ENCODE data around the gene SAMD4B.

SAMD4B gene

DNA sequence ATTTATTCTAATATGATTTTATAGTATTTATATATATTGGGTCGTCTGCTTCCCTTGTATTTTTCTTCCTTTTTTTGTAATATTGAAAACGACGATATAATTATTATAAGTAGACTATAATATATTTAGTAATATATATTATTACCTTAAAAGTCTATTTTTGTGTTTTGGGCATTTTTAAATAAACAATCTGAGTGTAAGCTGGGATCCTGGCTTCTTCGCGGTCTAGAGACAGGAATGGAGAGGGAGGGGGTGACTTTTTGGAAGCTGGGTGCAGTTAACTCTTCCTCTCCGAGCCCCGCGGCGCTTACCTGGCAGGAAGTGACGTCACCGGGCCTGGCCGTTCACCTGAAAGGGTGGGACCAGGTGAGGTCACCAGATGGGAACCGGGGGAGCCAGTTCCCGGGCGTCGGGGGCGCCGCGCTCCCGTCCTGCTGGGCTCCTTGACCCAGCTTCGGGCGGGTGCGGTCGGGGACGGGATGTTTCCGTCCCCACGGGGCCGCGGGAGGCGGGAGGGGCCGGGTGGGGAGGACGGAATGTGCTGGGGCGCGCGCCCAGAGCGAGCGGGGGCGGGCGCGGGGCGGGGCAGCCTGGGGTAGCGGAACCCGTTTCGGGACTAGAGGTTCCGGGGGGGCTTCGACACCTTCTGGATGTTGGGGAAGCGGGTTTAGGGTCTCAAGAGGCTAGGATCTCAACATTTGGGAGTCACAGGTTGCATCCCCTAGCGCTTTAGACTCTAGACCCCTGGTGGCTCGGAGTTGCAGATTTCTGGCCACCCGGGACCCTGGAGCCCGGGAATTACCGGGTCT, 67.2 kb downstream of the SAMD4B start:
- DNase-seq (ENCODE audit: low read depth in 2 of 2), result peak in 1 of 2 donors; percentile 76

- DNase-seq (ENCODE audit: low read depth in 2 of 2), result peak in 1 of 2 donors; percentile 47
Observed at GRCh38 chr19:39410017-39410830, 68.0 kb downstream of the SAMD4B start.

DNA sequence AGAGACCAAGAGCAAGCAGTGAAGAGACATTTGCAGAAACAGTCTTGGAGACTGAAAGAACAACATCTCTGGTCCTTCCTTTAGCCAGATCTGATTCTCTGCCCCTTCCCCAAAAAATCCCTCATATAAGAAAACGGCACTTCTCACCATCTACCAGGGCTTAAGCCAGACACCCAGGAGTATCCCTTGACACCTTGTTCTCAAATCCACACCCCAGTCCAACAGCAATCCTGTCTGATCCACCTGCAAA, 68.5 kb downstream of the SAMD4B start:
- no peak for DNase-seq (ENCODE audit: low read depth in 2 of 2)

GRCh38 chr19:39411081-39411831, 69.0 kb downstream of the SAMD4B start:
- no peak for DNase-seq (ENCODE audit: low read depth in 2 of 2)

- DNase-seq (ENCODE audit: low read depth in 2 of 2), result peak; percentile 78 to 86
Observed at GRCh38 chr19:39411832-39412099, 69.5 kb downstream of the SAMD4B start.

DNA sequence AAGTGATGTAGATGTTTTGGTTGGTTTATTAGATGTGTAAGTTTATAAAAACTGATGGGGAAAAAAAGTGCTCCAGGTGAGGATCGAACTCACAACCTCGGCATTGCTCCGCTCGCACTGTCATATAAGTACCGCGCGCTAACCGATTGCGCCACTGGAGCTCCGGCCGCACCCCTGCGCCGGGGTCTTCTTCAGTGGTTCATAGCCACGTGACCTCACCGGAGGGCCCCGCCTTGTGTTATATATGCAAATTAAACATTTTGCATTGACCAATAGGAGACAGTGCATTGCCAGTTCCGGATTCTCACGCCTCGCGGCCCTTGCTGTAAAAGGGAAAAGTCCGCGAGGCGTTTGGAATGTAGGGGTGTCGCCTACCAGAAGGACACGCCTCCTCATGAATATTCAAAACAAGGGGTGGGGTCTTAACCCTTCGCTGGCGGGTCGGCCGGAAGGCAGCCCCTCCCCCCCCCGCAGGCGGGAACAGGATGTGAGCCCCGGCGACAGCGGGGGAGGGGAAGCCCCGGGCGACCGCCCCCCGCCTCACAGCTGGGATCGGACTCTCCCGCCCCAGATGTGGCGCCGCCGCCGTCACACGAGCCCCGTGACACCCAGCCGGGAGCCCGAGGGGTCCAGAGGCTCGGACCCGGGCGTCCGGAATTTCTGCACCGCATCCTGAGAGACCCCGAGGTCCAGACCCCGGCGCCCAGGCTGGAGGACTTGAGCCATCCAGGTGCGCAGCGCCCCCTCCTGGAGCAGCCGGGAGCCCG, 70.1 kb downstream of the SAMD4B start, which contains the start of gene PLEKHG2:
Gene PLEKHG2 (plus strand): TSS at position 570 of the 767 bp plus-strand sequence. CDS start 1,418 bp downstream, outside the sequence.
- DNase-seq (ENCODE audit: low read depth in 2 of 2), result peak; percentile 95 to 96

DNA sequence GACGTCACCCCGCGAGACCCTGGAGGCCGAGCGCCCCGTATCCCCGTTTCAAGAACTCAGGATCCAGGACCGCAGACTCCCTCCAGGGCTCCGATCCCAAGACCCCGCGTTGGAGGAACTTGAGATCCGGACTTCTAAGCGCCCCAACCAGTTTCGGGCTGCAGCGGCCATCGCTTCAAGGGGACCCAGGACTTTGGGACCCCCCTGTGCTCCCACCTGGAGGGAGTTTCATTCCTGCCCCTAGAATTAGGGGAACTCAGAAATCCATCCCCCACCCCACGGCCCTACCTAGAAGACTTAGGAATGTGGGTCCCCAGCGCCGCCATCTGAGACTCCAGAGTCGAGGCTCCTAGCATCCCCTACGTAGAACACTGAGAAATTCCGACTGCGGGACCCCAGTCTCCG, 70.6 kb downstream of the SAMD4B start:
- DNase-seq (ENCODE audit: low read depth in 2 of 2), result no peak

DNA sequence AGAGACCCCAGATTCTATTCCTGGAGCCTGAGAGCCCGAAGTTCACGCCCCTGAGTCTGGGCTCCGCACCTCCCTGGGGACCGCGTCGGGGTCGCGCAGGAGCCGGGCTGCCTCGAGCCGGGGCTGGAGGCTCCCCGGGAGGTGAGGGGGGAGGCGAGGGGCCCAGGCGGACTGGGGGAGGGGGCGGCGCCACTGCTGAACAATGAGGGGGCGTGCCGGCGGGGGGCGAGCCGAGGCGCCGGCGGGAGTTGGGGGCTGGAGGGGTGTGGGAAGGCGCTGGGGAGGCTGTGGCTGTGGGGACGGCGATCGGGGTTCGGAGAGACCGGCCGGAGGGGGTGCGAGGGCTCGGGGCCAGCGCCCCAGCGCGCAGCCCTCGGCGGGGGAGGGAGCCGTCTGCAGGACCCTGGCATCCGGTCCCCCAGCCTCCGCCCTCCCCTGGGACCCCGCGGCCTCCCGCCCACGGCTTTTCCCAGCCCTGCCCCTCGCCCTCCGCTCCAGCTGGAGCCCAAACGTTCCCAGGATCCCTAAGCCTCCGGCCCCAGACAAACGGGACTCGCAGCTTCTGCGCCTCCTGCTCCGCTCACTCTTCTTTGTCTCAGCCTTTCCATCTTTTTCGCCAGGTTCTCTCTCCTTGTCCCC, 71.2 kb downstream of the SAMD4B start:
- no peak for DNase-seq (ENCODE audit: low read depth in 2 of 2)

GRCh38 chr19:39413911-39414608, 71.8 kb downstream of the SAMD4B start:
- DNase-seq (ENCODE audit: low read depth in 2 of 2), result no peak

- no peak for DNase-seq (ENCODE audit: low read depth in 2 of 2)
Observed at GRCh38 chr19:39415111-39416046, 73.2 kb downstream of the SAMD4B start.

DNA sequence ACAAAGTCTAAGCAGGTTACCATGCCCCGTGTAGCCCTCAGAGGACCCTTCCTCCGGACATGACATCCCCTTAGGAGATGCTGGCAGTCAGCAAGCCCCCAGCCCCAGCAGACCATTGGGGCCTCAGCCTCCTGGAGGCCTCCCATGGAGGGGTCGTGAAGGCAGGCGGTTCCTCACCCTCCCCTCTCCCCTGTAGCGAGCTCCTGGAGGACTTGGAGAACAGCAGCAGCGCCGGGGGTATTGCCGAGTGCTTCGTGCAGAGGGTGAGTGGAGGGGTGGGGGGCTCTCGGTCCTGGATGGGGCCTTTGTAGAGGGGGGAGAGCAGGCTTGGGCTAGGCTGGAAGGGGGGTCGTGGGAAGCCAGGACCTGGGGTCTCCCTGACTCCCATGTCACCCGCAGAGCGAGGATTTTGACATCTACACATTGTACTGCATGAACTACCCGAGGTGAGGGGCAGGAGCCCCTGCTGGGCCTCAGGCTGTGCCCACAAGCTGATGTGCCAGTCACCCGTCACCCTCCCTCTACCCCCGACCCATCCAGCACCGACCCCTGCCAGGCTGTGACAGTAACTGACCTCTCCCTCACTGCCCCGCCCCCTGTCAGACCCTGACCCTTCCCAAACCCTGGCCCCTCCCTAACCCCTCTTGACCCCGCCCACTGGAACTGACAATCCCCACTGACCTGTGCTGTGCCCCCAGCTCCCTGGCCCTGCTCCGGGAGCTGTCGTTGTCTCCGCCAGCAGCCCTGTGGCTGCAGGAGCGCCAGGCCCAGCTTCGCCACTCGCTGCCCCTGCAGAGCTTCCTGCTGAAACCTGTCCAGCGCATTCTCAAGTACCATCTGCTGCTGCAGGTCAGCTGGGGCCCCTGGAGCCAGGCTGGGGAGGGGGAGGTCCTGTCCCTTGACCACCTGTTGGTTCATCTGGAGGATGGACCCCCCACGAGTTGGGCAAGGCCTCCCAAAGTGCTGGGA, 74.2 kb downstream of the SAMD4B start:
- no peak for DNase-seq (ENCODE audit: low read depth in 2 of 2)

- no peak for DNase-seq (ENCODE audit: low read depth in 2 of 2)
Observed at GRCh38 chr19:39417463-39418181, 75.4 kb downstream of the SAMD4B start.

DNA sequence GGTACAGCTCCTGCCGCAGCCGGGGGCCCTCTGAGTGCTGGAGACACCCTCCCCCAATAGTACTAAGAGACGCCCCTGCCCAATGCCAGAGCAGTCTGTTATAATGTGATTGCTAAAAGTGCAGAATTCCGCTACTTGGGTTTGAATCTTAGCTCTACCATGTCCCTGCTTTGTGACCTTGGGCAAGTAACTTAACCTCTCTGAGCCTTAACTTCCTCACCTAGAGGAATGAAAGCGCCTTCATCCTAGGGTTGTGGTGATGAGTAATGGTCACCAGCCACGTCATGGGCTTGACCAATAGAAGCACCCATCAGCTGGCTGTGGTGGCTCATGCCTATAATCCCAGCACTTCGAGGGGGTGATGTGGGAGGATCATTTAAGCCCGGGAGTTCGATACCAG, 76.8 kb downstream of the SAMD4B start:
- no peak for DNase-seq (ENCODE audit: low read depth in 2 of 2)

GRCh38 chr19:39420769-39421168, 78.5 kb downstream of the SAMD4B start:
- DNase-seq (ENCODE audit: low read depth in 2 of 2), result no peak

- DNase-seq (ENCODE audit: low read depth in 2 of 2), result no peak
Observed at GRCh38 chr19:39422020-39422419, 79.8 kb downstream of the SAMD4B start.

GRCh38 chr19:39423258-39424086, 81.3 kb downstream of the SAMD4B start:
- DNase-seq (ENCODE audit: low read depth in 2 of 2), result no peak

DNA sequence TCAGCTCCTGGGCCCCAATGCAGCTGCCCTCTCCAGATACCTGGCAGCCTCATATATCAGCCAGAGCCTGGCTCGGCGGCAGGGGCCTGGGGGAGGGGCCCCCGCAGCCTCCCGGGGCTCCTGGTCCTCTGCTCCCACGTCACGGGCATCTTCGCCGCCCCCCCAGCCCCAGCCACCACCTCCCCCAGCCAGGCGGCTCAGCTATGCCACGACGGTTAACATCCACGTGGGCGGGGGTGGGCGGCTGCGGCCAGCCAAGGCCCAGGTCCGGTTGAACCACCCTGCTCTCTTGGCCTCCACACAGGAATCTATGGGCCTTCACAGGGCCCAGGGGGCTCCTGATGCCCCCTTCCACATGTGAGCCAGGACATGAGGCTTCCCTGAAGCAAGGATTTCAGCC, 82.7 kb downstream of the SAMD4B start:
- no peak for DNase-seq (ENCODE audit: low read depth in 2 of 2)
